Uterus (tissue), 4 donors: ENCODE data around the gene QKI. TPM values are rescaled to one million over a fixed set of nuclear protein-coding genes. Genes with fewer than 3 reads are reported as not detected.

ENCODE experiments used
- DNase-seq, 2 donors: peaks; one replicate each; pipeline ENCODE4 v3.0.0-alpha.2; 2019 to 2020
- H3K27ac ChIP-seq, 2 donors: fragments of 200-600 bp; sonication (generic); 1 replicate in 1 of 2; 2 replicates in 1 of 2; pipeline ENCODE4 v1.5.1; 2016 to 2018
- H3K27me3 ChIP-seq, 2 donors: fragments of 200-600 bp; sonication (generic); one replicate each; pipeline ENCODE4 v1.5.1; 2018 to 2019; ENCODE audit warnings: control low read depth in 1 of 2
- H3K36me3 ChIP-seq, 2 donors: fragments of 200-600 bp; sonication (generic); one replicate each; pipeline ENCODE4 v1.5.1; 2019; ENCODE audit warnings: control low read depth in 1 of 2
- H3K4me1 ChIP-seq, 2 donors: fragments of 200-600 bp; sonication (generic); one replicate each; pipeline ENCODE4 v1.5.1; 2018 to 2019; ENCODE audit warnings: control low read depth in 1 of 2
- H3K4me3 ChIP-seq, 2 donors: fragments of 200-600 bp; sonication (generic); 1 replicate in 1 of 2; 2 replicates in 1 of 2; pipeline ENCODE4 v1.5.1; 2018 to 2019; ENCODE audit warnings: mild to moderate bottlenecking in 1 of 2
- H3K9me3 ChIP-seq, 2 donors: fragments of 200-600 bp; sonication (generic); one replicate each; pipeline ENCODE4 v1.5.1; 2019; ENCODE audit warnings: control low read depth in 1 of 2
- CTCF ChIP-seq, 4 experiments: fragments of 200-600 bp in 2 of 4; fragments of 450-650 bp in 2 of 4; sonication (generic) in 2 of 4; IDR thresholded peaks; one replicate each; pipeline ENCODE4 v1.5.1; 2016 to 2019; ENCODE audit warnings: antibody characterized with exemption in 4 of 4, mild to moderate bottlenecking in 2 of 4, moderate library complexity in 1 of 4
- POLR2A ChIP-seq, 2 donors: fragments of 450-650 bp; IDR thresholded peaks; one replicate each; pipeline ENCODE4 v1.6.1; 2016; ENCODE audit warnings: antibody characterized with exemption in 2 of 2, mild to moderate bottlenecking in 1 of 2, moderate library complexity in 1 of 2
- intact Hi-C: fragments of 100-400 bp; cut with DNase I; formaldehyde crosslinking; loops from one replicate; pipeline ENCODE4 v1.15.1; 2023; ENCODE audit warnings: low total_unique reads
- total RNA-seq, 4 donors: library from RNA; depleted of rRNA in 3 of 4; stranded (reverse); fragments of >200 nt in 3 of 4; gene quantifications; one replicate each; pipeline versions ENCODE4 v1.1.0 to v1.2.4, GENCODE V29; 2014 to 2023
- donor health status: DM: yes; HTN: yes; CAD: no.

The QKI gene
- total RNA-seq, 4 donors from 2014 or later, result 93.5 to 213 (median 164) TPM

- no peak for DNase-seq
- TF ChIP-seq POLR2A (IDR thresholded peaks at IDR 0.05), result no peak
- no peak for TF ChIP-seq CTCF (IDR thresholded peaks at IDR 0.05)
- Histone ChIP-seq H3K4me1 (no peaks in the 10 kb centered on the region), H3K27ac (no peak overlapping the region), H3K4me3 (no peak overlapping the region), H3K9me3 (no peaks in the 10 kb centered on the region), H3K36me3 (no peaks in the 10 kb centered on the region), H3K27me3 (no peaks in the 10 kb centered on the region)
- intact Hi-C loops, result no loop called here
These were observed 211.8 kb downstream of the QKI start for GRCh38 chr6:163626073-163626867.

GRCh38 chr6:163627274-163628062, 212.9 kb downstream of the QKI start:
- intact Hi-C loops, result no loop called here
- H3K27me3 ChIP-seq, result peaks cover 0 to 5% of the 10 kb centered on the region in 2 donors
- H3K4me1 ChIP-seq, result no peaks in the 10 kb centered on the region
- no peak overlapping the region for H3K4me3 ChIP-seq
- no peaks in the 10 kb centered on the region for H3K36me3 ChIP-seq
- DNase-seq, result no peak
- H3K27ac ChIP-seq, result no peak overlapping the region
- TF ChIP-seq POLR2A (IDR thresholded peaks at IDR 0.05) (no peak), CTCF (IDR thresholded peaks at IDR 0.05) (no peak)
- H3K9me3 ChIP-seq, result no peaks in the 10 kb centered on the region
